SK-N-SH treated with all-trans-retinoic acid at 6 μM for 48 hours (cell line): ENCODE data around the gene LZTR1.

ENCODE experiments used
- ATAC-seq: fragments of 200-7000 bp; cut with Tn5 transposase; 3 replicates; pipeline ENCODE4 v1.9.1; 2020; ENCODE audit warnings: mild to moderate bottlenecking, moderate library complexity
- ARNTL ChIP-seq: fragments of 450-650 bp; formaldehyde crosslinking; IDR thresholded peaks from 2 replicates; pipeline ENCODE4 v1.5.0; 2020; ENCODE audit warnings: low read depth, mild to moderate bottlenecking, moderate library complexity, borderline replicate concordance
- BACH2 ChIP-seq: fragments of 250-450 bp; sonication (Bioruptor Pico); IDR thresholded peaks from 2 replicates; pipeline ENCODE4 v1.9.0; 2021; ENCODE audit warnings: mild to moderate bottlenecking, borderline replicate concordance
- CSDC2 ChIP-seq: fragments of 250-450 bp; sonication (Bioruptor Pico); IDR thresholded peaks from 2 replicates; pipeline ENCODE4 v1.5.0; 2020; ENCODE audit warnings: mild to moderate bottlenecking, moderate library complexity
- ESRRG ChIP-seq: fragments of 250-450 bp; sonication (Bioruptor Pico); IDR thresholded peaks from 2 replicates; pipeline ENCODE4 v1.6.1; 2021; ENCODE audit warnings: mild to moderate bottlenecking
- GLIS3 ChIP-seq: fragments of 250-450 bp; sonication (Bioruptor Pico); IDR thresholded peaks from 2 replicates; pipeline ENCODE4 v1.5.0; 2020; ENCODE audit warnings: mild to moderate bottlenecking, moderate library complexity
- ISL1 ChIP-seq: fragments of 250-450 bp; sonication (Bioruptor Pico); IDR thresholded peaks from 2 replicates; pipeline ENCODE4 v2.1.2; 2022; ENCODE audit warnings: mild to moderate bottlenecking, moderate library complexity
- OSR1 ChIP-seq: fragments of 250-450 bp; sonication (Bioruptor Pico); IDR thresholded peaks from 2 replicates; pipeline ENCODE4 v1.8.0; 2022; ENCODE audit warnings: moderate library complexity, mild to moderate bottlenecking, inconsistent platforms
- PPARA ChIP-seq: fragments of 250-450 bp; sonication (Bioruptor Pico); IDR thresholded peaks from 2 replicates; pipeline ENCODE4 v1.5.0; 2020; ENCODE audit warnings: mild to moderate bottlenecking, borderline replicate concordance
- RARB ChIP-seq: fragments of 250-450 bp; sonication (Bioruptor Pico); IDR thresholded peaks from 2 replicates; pipeline ENCODE4 v1.8.0; 2021; ENCODE audit warnings: mild to moderate bottlenecking, moderate library complexity
- TCF4 ChIP-seq: fragments of 250-450 bp; sonication (Bioruptor Pico); IDR thresholded peaks from 2 replicates; pipeline ENCODE4 v1.8.0; 2021; ENCODE audit warnings: mild to moderate bottlenecking, moderate library complexity, borderline replicate concordance
- ZC3H10 ChIP-seq: fragments of 250-450 bp; sonication (Bioruptor Pico); IDR thresholded peaks from 2 replicates; pipeline ENCODE4 v1.5.1; 2021; ENCODE audit warnings: mild to moderate bottlenecking, moderate library complexity
- ZFP3 ChIP-seq: fragments of 250-450 bp; sonication (Bioruptor Pico); IDR thresholded peaks from 2 replicates; pipeline ENCODE4 v1.5.0; 2020; ENCODE audit warnings: mild to moderate bottlenecking, moderate library complexity
- ZFP30 ChIP-seq: fragments of 450-650 bp; formaldehyde crosslinking; IDR thresholded peaks from 2 replicates; pipeline ENCODE4 v1.5.0; 2022; ENCODE audit warnings: mild to moderate bottlenecking, moderate library complexity
- ZNF565 ChIP-seq: fragments of 450-650 bp; formaldehyde crosslinking; conservative IDR thresholded peaks from 2 replicates; pipeline ENCODE4 v1.5.0; 2020; ENCODE audit warnings: low read depth, mild to moderate bottlenecking, moderate library complexity
- ZNF8 ChIP-seq: fragments of 450-650 bp; formaldehyde crosslinking; IDR thresholded peaks from 2 replicates; pipeline ENCODE4 v1.5.0; 2020; ENCODE audit warnings: mild to moderate bottlenecking, moderate library complexity
- TF ChIP-seq, protein P1 (sequence below): fragments of 250-450 bp; sonication (Bioruptor Pico); IDR thresholded peaks from 2 replicates; pipeline ENCODE4 v1.5.1; 2021; ENCODE audit warnings: mild to moderate bottlenecking, moderate library complexity
- TF ChIP-seq, protein P2 (sequence below): fragments of 250-450 bp; sonication (Bioruptor Pico); IDR thresholded peaks from 2 replicates; pipeline ENCODE4 v1.8.0; 2020; ENCODE audit warnings: mild to moderate bottlenecking, moderate library complexity, borderline replicate concordance
- TF ChIP-seq, protein P3 (sequence below): fragments of 250-450 bp; sonication (Bioruptor Pico); IDR thresholded peaks from 2 replicates; pipeline ENCODE4 v1.8.0; 2021; ENCODE audit warnings: low read depth, mild to moderate bottlenecking, moderate library complexity, borderline replicate concordance
- TF ChIP-seq, protein P4 (sequence below): fragments of 250-450 bp; sonication (Bioruptor Pico); IDR thresholded peaks from 2 replicates; pipeline ENCODE4 v1.5.1; 2020; ENCODE audit warnings: low read depth, mild to moderate bottlenecking, moderate library complexity
- TF ChIP-seq, protein P5 (sequence below): fragments of 250-450 bp; sonication (Bioruptor Pico); IDR thresholded peaks from 2 replicates; pipeline ENCODE4 v1.5.0; 2020; ENCODE audit warnings: mild to moderate bottlenecking, moderate library complexity

Gene LZTR1

DNA sequence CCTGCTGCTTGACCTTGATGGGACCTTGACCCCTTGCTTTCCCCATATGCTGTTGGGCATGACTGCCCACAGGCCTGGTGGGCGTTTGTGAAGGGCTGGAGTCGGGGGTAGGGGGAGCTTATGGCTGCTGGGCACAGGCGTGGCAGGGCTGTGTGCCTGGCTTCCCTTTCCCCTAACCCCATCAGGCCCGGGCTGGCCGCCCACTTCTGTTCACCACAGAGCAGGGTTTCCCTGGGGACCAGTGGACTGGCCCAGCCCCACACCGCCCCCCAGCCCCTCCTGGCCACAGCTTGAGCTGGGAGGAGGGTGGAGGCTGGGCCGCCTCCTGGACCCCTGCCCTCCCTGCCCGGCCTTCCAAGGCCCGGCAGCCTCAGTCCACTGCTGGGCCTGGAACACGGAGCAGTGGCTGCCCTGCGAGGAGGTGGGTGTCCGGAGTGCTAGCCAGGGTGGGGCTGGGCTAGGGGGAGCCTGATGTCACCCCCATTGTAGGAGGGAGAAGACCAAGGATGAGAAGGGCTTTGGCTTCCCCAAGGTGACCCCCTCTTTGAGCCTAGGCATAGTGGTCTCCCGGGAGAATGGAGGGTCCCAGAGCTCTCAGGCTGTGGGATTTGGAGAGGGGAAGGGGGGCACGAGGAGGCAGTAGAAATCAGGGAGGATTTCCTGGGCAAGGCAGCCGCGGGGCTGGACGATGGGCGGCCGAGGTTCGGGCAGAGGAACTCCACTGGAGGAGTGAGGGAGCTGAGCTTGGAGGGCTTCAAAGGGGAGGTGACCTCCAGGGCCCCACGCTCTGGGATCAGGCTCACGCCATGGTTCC, 15.0 kb upstream of the LZTR1 start, which contains the start of gene AIFM3:
TSS of gene AIFM3 (plus strand) at position 373 of the 814 bp plus-strand sequence. CDS start 690 bp downstream, outside the sequence.
- no peak for ATAC-seq
- TF ChIP-seq ARNTL (no peak), PPARA (CRISPR knock-in tag) (no peak), ESRRG (CRISPR knock-in tag) (no peak), ISL1 (CRISPR knock-in tag) (no peak), ZFP3 (CRISPR knock-in tag) (no peak), BACH2 (CRISPR knock-in tag) (no peak), TCF4 (no peak), ZC3H10 (CRISPR knock-in tag) (no peak)
- TF ChIP-seq, protein P1, sequence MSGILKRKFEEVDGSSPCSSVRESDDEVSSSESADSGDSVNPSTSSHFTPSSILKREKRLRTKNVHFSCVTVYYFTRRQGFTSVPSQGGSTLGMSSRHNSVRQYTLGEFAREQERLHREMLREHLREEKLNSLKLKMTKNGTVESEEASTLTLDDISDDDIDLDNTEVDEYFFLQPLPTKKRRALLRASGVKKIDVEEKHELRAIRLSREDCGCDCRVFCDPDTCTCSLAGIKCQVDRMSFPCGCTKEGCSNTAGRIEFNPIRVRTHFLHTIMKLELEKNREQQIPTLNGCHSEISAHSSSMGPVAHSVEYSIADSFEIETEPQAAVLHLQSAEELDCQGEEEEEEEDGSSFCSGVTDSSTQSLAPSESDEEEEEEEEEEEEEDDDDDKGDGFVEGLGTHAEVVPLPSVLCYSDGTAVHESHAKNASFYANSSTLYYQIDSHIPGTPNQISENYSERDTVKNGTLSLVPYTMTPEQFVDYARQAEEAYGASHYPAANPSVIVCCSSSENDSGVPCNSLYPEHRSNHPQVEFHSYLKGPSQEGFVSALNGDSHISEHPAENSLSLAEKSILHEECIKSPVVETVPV (CRISPR knock-in tag) = no peak
- TF ChIP-seq, all 23 proteins: peak for 0

DNA sequence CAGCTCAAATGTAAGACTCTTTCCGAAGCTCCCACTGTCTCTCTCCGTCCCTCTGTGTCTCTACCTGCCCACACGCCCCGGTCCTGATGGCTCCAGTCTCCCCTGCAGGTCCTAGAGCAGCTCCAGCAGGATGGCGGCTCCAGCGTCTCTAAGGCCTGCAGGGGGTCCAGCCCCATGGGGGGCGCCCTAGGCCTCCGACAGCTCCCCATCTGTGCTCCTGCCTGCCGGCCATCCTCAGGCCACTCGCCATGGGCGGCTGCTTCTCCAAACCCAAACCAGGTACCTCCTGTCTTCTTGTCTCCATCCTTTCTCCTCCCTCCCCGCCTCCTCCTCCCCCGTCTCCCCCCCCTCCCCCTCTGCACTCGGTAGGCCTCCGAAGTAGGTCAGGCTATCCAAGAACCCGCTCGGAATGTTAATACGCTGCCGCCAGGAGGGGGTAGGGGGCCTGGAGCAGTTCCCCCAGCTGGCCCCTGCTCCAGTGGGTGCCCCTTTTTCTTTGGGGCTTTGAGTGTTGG, 14.3 kb upstream of the LZTR1 start:
- ATAC-seq = no peak
- TF ChIP-seq, protein P1 (CRISPR knock-in tag) = no peak
- TF ChIP-seq OSR1 (CRISPR knock-in tag) = no peak
- TF ChIP-seq, protein P2, sequence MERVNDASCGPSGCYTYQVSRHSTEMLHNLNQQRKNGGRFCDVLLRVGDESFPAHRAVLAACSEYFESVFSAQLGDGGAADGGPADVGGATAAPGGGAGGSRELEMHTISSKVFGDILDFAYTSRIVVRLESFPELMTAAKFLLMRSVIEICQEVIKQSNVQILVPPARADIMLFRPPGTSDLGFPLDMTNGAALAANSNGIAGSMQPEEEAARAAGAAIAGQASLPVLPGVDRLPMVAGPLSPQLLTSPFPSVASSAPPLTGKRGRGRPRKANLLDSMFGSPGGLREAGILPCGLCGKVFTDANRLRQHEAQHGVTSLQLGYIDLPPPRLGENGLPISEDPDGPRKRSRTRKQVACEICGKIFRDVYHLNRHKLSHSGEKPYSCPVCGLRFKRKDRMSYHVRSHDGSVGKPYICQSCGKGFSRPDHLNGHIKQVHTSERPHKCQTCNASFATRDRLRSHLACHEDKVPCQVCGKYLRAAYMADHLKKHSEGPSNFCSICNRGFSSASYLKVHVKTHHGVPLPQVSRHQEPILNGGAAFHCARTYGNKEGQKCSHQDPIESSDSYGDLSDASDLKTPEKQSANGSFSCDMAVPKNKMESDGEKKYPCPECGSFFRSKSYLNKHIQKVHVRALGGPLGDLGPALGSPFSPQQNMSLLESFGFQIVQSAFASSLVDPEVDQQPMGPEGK (CRISPR knock-in tag) = no peak
- no peak for TF ChIP-seq ZC3H10 (CRISPR knock-in tag)
- TF ChIP-seq BACH2 (CRISPR knock-in tag) = no peak
- TF ChIP-seq PPARA (CRISPR knock-in tag) = no peak
- TF ChIP-seq CSDC2 (CRISPR knock-in tag) = no peak
- no peak for TF ChIP-seq GLIS3 (CRISPR knock-in tag)
- no peak for TF ChIP-seq RARB (CRISPR knock-in tag)
- TF ChIP-seq ZFP30 (CRISPR knock-in tag) = no peak
- TF ChIP-seq ZNF8 (CRISPR knock-in tag) = no peak
- TF ChIP-seq ARNTL = no peak
- no peak for TF ChIP-seq ZFP3 (CRISPR knock-in tag)
- TF ChIP-seq, protein P3, sequence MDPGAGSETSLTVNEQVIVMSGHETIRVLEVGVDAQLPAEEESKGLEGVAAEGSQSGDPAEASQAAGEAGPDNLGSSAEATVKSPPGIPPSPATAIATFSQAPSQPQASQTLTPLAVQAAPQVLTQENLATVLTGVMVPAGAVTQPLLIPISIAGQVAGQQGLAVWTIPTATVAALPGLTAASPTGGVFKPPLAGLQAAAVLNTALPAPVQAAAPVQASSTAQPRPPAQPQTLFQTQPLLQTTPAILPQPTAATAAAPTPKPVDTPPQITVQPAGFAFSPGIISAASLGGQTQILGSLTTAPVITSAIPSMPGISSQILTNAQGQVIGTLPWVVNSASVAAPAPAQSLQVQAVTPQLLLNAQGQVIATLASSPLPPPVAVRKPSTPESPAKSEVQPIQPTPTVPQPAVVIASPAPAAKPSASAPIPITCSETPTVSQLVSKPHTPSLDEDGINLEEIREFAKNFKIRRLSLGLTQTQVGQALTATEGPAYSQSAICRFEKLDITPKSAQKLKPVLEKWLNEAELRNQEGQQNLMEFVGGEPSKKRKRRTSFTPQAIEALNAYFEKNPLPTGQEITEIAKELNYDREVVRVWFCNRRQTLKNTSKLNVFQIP (CRISPR knock-in tag) = no peak
- TF ChIP-seq ESRRG (CRISPR knock-in tag) = no peak
- TF ChIP-seq ISL1 (CRISPR knock-in tag) = no peak
- TF ChIP-seq, protein P4, sequence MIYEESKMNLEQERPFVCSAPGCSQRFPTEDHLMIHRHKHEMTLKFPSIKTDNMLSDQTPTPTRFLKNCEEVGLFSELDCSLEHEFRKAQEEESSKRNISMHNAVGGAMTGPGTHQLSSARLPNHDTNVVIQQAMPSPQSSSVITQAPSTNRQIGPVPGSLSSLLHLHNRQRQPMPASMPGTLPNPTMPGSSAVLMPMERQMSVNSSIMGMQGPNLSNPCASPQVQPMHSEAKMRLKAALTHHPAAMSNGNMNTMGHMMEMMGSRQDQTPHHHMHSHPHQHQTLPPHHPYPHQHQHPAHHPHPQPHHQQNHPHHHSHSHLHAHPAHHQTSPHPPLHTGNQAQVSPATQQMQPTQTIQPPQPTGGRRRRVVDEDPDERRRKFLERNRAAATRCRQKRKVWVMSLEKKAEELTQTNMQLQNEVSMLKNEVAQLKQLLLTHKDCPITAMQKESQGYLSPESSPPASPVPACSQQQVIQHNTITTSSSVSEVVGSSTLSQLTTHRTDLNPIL (CRISPR knock-in tag) = no peak

DNA sequence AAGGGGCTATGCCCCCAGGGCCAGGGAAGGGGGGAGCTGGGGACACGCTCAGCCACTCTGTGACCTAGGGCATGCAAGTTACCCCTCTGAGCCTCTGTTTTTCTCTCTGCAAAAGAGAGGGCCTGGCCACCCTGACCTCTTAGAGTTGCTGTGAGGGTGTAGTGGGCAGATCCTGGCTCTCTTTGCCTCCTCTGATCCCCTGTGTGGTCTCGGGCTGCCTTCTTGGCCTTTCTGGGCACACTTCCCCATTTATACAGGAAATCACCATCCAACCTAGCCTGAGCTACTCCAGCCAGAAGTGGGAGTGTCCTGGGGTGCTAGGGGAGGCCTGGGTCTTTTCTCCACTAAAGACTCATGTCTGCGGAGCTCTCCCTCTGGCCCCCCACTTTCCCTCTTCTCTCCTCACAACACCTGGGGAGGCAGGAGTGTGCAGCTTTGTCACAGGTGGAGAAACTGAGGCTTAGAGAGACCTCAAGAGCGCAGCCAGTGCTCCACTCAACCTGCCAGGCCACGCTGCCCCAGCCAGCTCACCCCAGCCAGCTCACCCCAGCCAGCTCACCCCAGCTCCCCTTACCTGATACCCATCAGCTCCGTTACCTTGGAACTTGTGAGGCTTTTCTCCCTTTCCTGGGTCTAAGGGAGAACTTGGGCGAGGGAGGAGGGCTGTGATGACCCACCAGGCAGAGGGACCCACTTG, 13.7 kb upstream of the LZTR1 start:
- no peak for ATAC-seq
- TF ChIP-seq BACH2 (CRISPR knock-in tag) = no peak
- TF ChIP-seq, protein P4 (CRISPR knock-in tag) = no peak
- no peak for TF ChIP-seq ZFP30 (CRISPR knock-in tag)
- TF ChIP-seq, protein P5, sequence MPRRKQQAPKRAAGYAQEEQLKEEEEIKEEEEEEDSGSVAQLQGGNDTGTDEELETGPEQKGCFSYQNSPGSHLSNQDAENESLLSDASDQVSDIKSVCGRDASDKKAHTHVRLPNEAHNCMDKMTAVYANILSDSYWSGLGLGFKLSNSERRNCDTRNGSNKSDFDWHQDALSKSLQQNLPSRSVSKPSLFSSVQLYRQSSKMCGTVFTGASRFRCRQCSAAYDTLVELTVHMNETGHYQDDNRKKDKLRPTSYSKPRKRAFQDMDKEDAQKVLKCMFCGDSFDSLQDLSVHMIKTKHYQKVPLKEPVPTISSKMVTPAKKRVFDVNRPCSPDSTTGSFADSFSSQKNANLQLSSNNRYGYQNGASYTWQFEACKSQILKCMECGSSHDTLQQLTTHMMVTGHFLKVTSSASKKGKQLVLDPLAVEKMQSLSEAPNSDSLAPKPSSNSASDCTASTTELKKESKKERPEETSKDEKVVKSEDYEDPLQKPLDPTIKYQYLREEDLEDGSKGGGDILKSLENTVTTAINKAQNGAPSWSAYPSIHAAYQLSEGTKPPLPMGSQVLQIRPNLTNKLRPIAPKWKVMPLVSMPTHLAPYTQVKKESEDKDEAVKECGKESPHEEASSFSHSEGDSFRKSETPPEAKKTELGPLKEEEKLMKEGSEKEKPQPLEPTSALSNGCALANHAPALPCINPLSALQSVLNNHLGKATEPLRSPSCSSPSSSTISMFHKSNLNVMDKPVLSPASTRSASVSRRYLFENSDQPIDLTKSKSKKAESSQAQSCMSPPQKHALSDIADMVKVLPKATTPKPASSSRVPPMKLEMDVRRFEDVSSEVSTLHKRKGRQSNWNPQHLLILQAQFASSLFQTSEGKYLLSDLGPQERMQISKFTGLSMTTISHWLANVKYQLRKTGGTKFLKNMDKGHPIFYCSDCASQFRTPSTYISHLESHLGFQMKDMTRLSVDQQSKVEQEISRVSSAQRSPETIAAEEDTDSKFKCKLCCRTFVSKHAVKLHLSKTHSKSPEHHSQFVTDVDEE (CRISPR knock-in tag) = no peak
- TF ChIP-seq OSR1 (CRISPR knock-in tag) = no peak
- TF ChIP-seq ZNF565 (CRISPR knock-in tag) = no peak
- TF ChIP-seq, protein P2 (CRISPR knock-in tag) = no peak
- TF ChIP-seq CSDC2 (CRISPR knock-in tag) = no peak
- TF ChIP-seq ESRRG (CRISPR knock-in tag) = no peak
